Activated CD8-positive, alpha-beta T cell treated with anti-CD3 and anti-CD28 coated beads for 36 hours (primary cell): ENCODE results near the gene TLDC2. TPM values are rescaled to one million over a fixed set of nuclear protein-coding genes. Genes with fewer than 3 reads are reported as not detected.

Experiments
- ATAC-seq: fragments of 200-7000 bp; cut with Tn5 transposase; one replicate; pipeline ENCODE4 v1.10.0; 2021; ENCODE audit warnings: mild to moderate bottlenecking, moderate library complexity
- CTCF ChIA-PET: fragments of 350-600 bp; sonication (Branson Sonifier 250); formaldehyde crosslinking; loops from one replicate; lab custom pipeline; 2021; ENCODE audit warnings: antibody characterized with exemption; lab: Charles Lee
- POLR2A ChIA-PET: fragments of 350-600 bp; sonication (Branson Sonifier 250); formaldehyde crosslinking; loops from one replicate; lab custom pipeline; 2021; ENCODE audit warnings: antibody characterized with exemption; lab: Charles Lee
- DNase-seq: peaks from one replicate; pipeline ENCODE4 v3.0.0-alpha.2; 2020
- H3K27ac Mint-ChIP-seq: one replicate; pipeline ENCODE4 v1.8.0; 2021; ENCODE audit warnings: mild to moderate bottlenecking, mixed read lengths
- H3K27me3 Mint-ChIP-seq: one replicate; pipeline ENCODE4 v1.8.0; 2021; ENCODE audit warnings: mixed read lengths
- H3K36me3 Mint-ChIP-seq: one replicate; pipeline ENCODE4 v1.8.0; 2021; ENCODE audit warnings: low read depth, mixed read lengths
- H3K4me1 Mint-ChIP-seq: one replicate; pipeline ENCODE4 v1.8.0; 2021; ENCODE audit warnings: low read depth, mixed read lengths
- H3K4me3 Mint-ChIP-seq: one replicate; pipeline ENCODE4 v1.8.0; 2021; ENCODE audit warnings: mild to moderate bottlenecking, moderate library complexity, mixed read lengths
- H3K9me3 Mint-ChIP-seq: one replicate; pipeline ENCODE4 v1.8.0; 2021; ENCODE audit warnings: mixed read lengths
- CTCF ChIP-seq: fragments of 200-600 bp; IDR thresholded peaks from one replicate; pipeline ENCODE4 v1.8.0; 2022; ENCODE audit warnings: antibody characterized with exemption, mild to moderate bottlenecking
- intact Hi-C: fragments of 100-400 bp; cut with micrococcal nuclease; formaldehyde crosslinking; loops from one replicate; pipeline ENCODE4 v1.10.0; 2022
- total RNA-seq, 2 experiments: library from RNA; stranded (reverse); gene quantifications; one replicate each; pipeline ENCODE4 v1.2.3, GENCODE V29; 2021

The TLDC2 gene
- total RNA-seq, 2 experiments from 2014 or later: not detected

- intact Hi-C loops: no loop called here
- H3K4me3 Mint-ChIP-seq: peak overlapping the region; percentile 40
- ATAC-seq (no peak), DNase-seq (no peak)
- POLR2A ChIA-PET: interaction anchor here (0.5 to 3.6 kb wide), 3 partner anchors 15 to 57 kb away, joined by 3 to 20 read pairs (median 3); no protein-coding TSS in a partner anchor
- TF ChIP-seq CTCF: no peak
- H3K9me3 Mint-ChIP-seq: no peaks in the 10 kb centered on the region
- no peak overlapping the region for H3K27ac Mint-ChIP-seq
- CTCF ChIA-PET: interaction anchor here (2.0 to 2.2 kb wide), 2 partner anchors 26 to 54 kb away, joined by 9 to 16 read pairs; no protein-coding TSS in a partner anchor
- H3K36me3 Mint-ChIP-seq: no peaks in the 10 kb centered on the region
- peaks cover 16% of the 10 kb centered on the region for H3K27me3 Mint-ChIP-seq
- H3K4me1 Mint-ChIP-seq: peaks cover 14% of the 10 kb centered on the region
Observed at GRCh38 chr20:36861875-36862801, 13.8 kb upstream of the TLDC2 start.

GRCh38 chr20:36862857-36863668 is 12.9 kb upstream of the TLDC2 start:
- TF ChIP-seq CTCF: no peak
- H3K36me3 Mint-ChIP-seq: no peaks in the 10 kb centered on the region
- no peak overlapping the region for H3K27ac Mint-ChIP-seq
- peaks cover 16% of the 10 kb centered on the region for H3K27me3 Mint-ChIP-seq
- no peaks in the 10 kb centered on the region for H3K9me3 Mint-ChIP-seq
- ATAC-seq: peak; percentile 59
- POLR2A ChIA-PET: interaction anchor here (1.0 to 3.6 kb wide), 4 partner anchors 8 to 27 kb away, joined by 3 to 20 read pairs (median 4); no protein-coding TSS in a partner anchor
- peaks cover 11% of the 10 kb centered on the region for H3K4me1 Mint-ChIP-seq
- no peak for DNase-seq
- CTCF ChIA-PET: interaction anchor here (0.6 to 2.2 kb wide), 11 partner anchors 8 to 391 kb away, joined by 3 to 16 read pairs (median 4); no protein-coding TSS in a partner anchor
- H3K4me3 Mint-ChIP-seq: no peak overlapping the region
- intact Hi-C loops: no loop called here

GRCh38 chr20:36865076-36865860 is 10.7 kb upstream of the TLDC2 start:
- Mint-ChIP-seq H3K9me3 (no peaks in the 10 kb centered on the region), H3K27me3 (peaks cover 16% of the 10 kb centered on the region), H3K4me1 (peaks cover 9% of the 10 kb centered on the region), H3K4me3 (peak overlapping the region; percentile 76), H3K27ac (no peak overlapping the region), H3K36me3 (no peaks in the 10 kb centered on the region)
- DNase-seq (no peak), ATAC-seq (no peak)
- ChIA-PET POLR2A (interaction anchor here (1.2 to 3.6 kb wide), 4 partner anchors 10 to 18 kb away, joined by 3 to 20 read pairs (median 4); partner anchors contain the start of gene TLDC2), CTCF (interaction anchor here (2.5 kb wide), 1 partner anchor 57 kb away, joined by 8 read pairs; no protein-coding TSS in a partner anchor)
- intact Hi-C loops: no loop called here
- TF ChIP-seq CTCF: no peak

GRCh38 chr20:36865861-36866149 is 10.1 kb upstream of the TLDC2 start:
- POLR2A ChIA-PET: no interaction called here

More at GRCh38 chr20:36865861-36866149, 10.1 kb upstream of the TLDC2 start:
- H3K27ac Mint-ChIP-seq: no peak overlapping the region
- peaks cover 9% of the 10 kb centered on the region for H3K4me1 Mint-ChIP-seq
- no peak for TF ChIP-seq CTCF
- DNase-seq (no peak), ATAC-seq (no peak)
- no peak overlapping the region for H3K4me3 Mint-ChIP-seq
- H3K27me3 Mint-ChIP-seq: peaks cover 16% of the 10 kb centered on the region
- no peaks in the 10 kb centered on the region for H3K36me3 Mint-ChIP-seq
- CTCF ChIA-PET: interaction anchor here (2.5 kb wide), 1 partner anchor 57 kb away, joined by 8 read pairs; no protein-coding TSS in a partner anchor
- intact Hi-C loops: no loop called here
- H3K9me3 Mint-ChIP-seq: no peaks in the 10 kb centered on the region
